ENCODE results near the gene RNASE8. TPM values are rescaled to one million over a fixed set of nuclear protein-coding genes. Genes with fewer than 3 reads are reported as not detected.

Gene RNASE8
- total RNA-seq, 2 donors from 2014 or later = not detected

GRCh38 chr14:21023174-21023573, 34.4 kb upstream of the RNASE8 start:
- Histone ChIP-seq H3K36me3 (ENCODE audit: control insufficient read depth, insufficient read depth, low read length) (peaks cover 6% of the 10 kb centered on the region), H3K9me3 (ENCODE audit: control insufficient read depth, low read length) (no peaks in the 10 kb centered on the region), H3K27ac (ENCODE audit: low read depth, low read length) (no peak overlapping the region), H3K9ac (ENCODE audit: extremely low read depth, low read length, poor library complexity, severe bottlenecking) (no peak overlapping the region), H3K4me1 (ENCODE audit: control insufficient read depth, insufficient read depth, low read length) (no peaks in the 10 kb centered on the region), H3K27me3 (ENCODE audit: control insufficient read depth, insufficient read depth, low read length, poor library complexity, severe bottlenecking) (peaks cover 11% of the 10 kb centered on the region), H3K4me3 (ENCODE audit: low read length) (no peak overlapping the region)
- H3K36me3 Mint-ChIP-seq (ENCODE audit: low read depth) = peaks cover 31% of the 10 kb centered on the region
- no peaks in the 10 kb centered on the region for H3K9me3 Mint-ChIP-seq
- H3K27ac Mint-ChIP-seq = no peak overlapping the region
- peak overlapping the region; percentile 65 for H3K4me3 Mint-ChIP-seq
- TF ChIP-seq CTCF (conservative IDR thresholded peaks at IDR 0.05) = no peak
- peaks cover 28% of the 10 kb centered on the region for H3K27me3 Mint-ChIP-seq (ENCODE audit: insufficient read depth)
- WGBS, 2 experiments (ENCODE audit: insufficient coverage in 1 of 2, insufficient read length in 1 of 2) = 82 to 98% methylated on average over 6 to 7 of the region's 7 CpGs
- H3K4me1 Mint-ChIP-seq = peaks cover 39% of the 10 kb centered on the region
- DNase-seq = no peak

GRCh38 chr14:21023817-21024584, 33.6 kb upstream of the RNASE8 start:
- Histone ChIP-seq H3K4me3 (ENCODE audit: low read length) (peak overlapping the region; percentile 81), H3K4me1 (ENCODE audit: control insufficient read depth, insufficient read depth, low read length) (no peaks in the 10 kb centered on the region), H3K27ac (ENCODE audit: low read depth, low read length) (no peak overlapping the region), H3K9me3 (ENCODE audit: control insufficient read depth, low read length) (no peaks in the 10 kb centered on the region), H3K9ac (ENCODE audit: extremely low read depth, low read length, poor library complexity, severe bottlenecking) (peak overlapping the region; percentile 36), H3K36me3 (ENCODE audit: control insufficient read depth, insufficient read depth, low read length) (no peaks in the 10 kb centered on the region), H3K27me3 (ENCODE audit: control insufficient read depth, insufficient read depth, low read length, poor library complexity, severe bottlenecking) (peaks cover 11% of the 10 kb centered on the region)
- Mint-ChIP-seq H3K9me3 (no peaks in the 10 kb centered on the region), H3K27ac (peak overlapping the region; percentile 67), H3K4me1 (peaks cover 39% of the 10 kb centered on the region), H3K27me3 (ENCODE audit: insufficient read depth) (peaks cover 28% of the 10 kb centered on the region), H3K4me3 (peak overlapping the region; percentile 65), H3K36me3 (ENCODE audit: low read depth) (peaks cover 24% of the 10 kb centered on the region)
- WGBS, 2 experiments (ENCODE audit: insufficient coverage in 1 of 2, insufficient read length in 1 of 2) = 45 to 49% methylated on average over 11 to 17 of the region's 17 CpGs
- TF ChIP-seq CTCF (conservative IDR thresholded peaks at IDR 0.05) = no peak
- peak; percentile 60 for DNase-seq

DNA sequence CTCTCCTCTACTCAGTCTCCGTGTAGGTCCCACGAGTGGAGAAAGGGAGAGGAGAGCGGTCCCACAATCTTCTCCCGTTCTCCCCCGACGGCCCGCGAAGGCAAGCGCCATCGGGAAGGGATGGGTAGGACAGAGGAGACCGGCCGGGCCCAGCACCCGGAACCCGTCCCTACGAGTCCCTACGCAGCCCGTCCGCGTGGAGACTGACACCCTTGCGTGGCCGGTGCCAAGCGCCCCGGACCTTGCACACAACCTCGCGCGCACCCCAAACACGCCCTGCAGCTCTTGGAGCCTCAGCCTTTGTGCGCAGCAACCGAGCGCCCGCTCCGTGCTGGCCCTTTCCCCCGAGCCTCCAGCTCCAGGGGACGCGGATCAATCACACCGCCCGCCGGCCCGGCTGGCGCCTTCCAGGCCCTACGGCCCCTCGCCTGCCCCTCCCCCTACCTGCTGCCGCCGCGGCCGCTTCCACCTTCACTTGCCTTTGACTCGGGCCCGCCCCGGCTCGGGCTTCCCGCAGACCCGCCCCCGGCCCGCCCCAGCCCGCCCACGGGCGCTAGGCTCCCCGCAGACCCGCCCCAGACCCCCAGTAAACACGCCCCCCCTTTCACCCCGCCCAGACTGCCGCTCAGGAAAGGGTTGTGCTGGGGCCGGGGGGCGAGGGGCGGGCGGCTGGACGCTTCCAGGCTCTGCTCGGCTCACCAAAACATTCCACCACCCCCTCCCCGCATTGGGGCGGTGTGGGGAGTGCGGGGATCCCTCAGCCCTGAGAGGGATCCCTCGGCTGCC, 32.8 kb upstream of the RNASE8 start, which contains the start of gene NDRG2:
NDRG2 (minus strand) TSS at position 477 of the 786 bp plus-strand sequence. CDS start 1,746 bp downstream, outside the sequence.
- peak within 1 kb of the TSS; percentile 17 for H3K27ac ChIP-seq (ENCODE audit: low read depth, low read length)
- peak; percentile 96 for DNase-seq
- Mint-ChIP-seq H3K9me3 (no peaks in the 10 kb centered on the region), H3K4me3 (peak within 1 kb of the TSS; percentile 65), H3K27ac (peak within 1 kb of the TSS; percentile 97), H3K4me1 (peaks cover 39% of the 10 kb centered on the region), H3K36me3 (ENCODE audit: low read depth) (peaks cover 19% of the 10 kb centered on the region), H3K27me3 (ENCODE audit: insufficient read depth) (peaks cover 28% of the 10 kb centered on the region)
- H3K4me3 ChIP-seq (ENCODE audit: low read length) = peak within 1 kb of the TSS; percentile 81
- H3K27me3 ChIP-seq (ENCODE audit: control insufficient read depth, insufficient read depth, low read length, poor library complexity, severe bottlenecking) = peaks cover 11% of the 10 kb centered on the region
- WGBS, 2 experiments (ENCODE audit: insufficient coverage in 1 of 2, insufficient read length in 1 of 2) = 1 to 20% methylated on average over 1 to 68 of the region's 72 CpGs
- TF ChIP-seq CTCF (conservative IDR thresholded peaks at IDR 0.05) = no peak
- H3K4me1 ChIP-seq (ENCODE audit: control insufficient read depth, insufficient read depth, low read length) = no peaks in the 10 kb centered on the region
- H3K36me3 ChIP-seq (ENCODE audit: control insufficient read depth, insufficient read depth, low read length) = no peaks in the 10 kb centered on the region
- peak within 1 kb of the TSS; percentile 36 for H3K9ac ChIP-seq (ENCODE audit: extremely low read depth, low read length, poor library complexity, severe bottlenecking)
- H3K9me3 ChIP-seq (ENCODE audit: control insufficient read depth, low read length) = no peaks in the 10 kb centered on the region

Measured in endodermal cell (in vitro differentiated cells).